BJ (cell line): ENCODE data around the gene TNFRSF1B. TPM values are rescaled to one million over a fixed set of nuclear protein-coding genes. Genes with fewer than 3 reads are reported as not detected.

Experiments used
- CTCF ChIA-PET: fragments of 350-600 bp; formaldehyde crosslinking; extraction: SDS; loops from one replicate; lab custom pipeline; 2021; ENCODE audit warnings: antibody characterized with exemption, inconsistent platforms; lab: Yijun Ruan, JAX
- POLR2A ChIA-PET: fragments of 300-600 bp; sonication (Branson Sonifier 250); formaldehyde crosslinking; extraction: SDS; loops from one replicate; lab custom pipeline; 2021; ENCODE audit warnings: antibody characterized with exemption; lab: Charles Lee
- DNase-seq: peaks from one replicate; pipeline ENCODE4 v3.0.0-alpha.2; 2011; ENCODE audit warnings: low read depth
- H3K27me3 ChIP-seq: 2 replicates; pipeline ENCODE4 v1.6.0; 2011; ENCODE audit warnings: low read length; ENCODE audit not compliant: control insufficient read depth, insufficient read depth
- H3K36me3 ChIP-seq: 2 replicates; pipeline ENCODE4 v1.5.1; 2011; ENCODE audit warnings: low read length; ENCODE audit not compliant: control insufficient read depth, insufficient read depth
- H3K4me3 ChIP-seq: 2 replicates; pipeline ENCODE4 v1.5.1; 2011; ENCODE audit warnings: low read depth, mild to moderate bottlenecking, control low read depth, low read length
- polyA plus RNA-seq: library from polyadenylated mRNA; depleted of rRNA; stranded (reverse); fragments of >200 nt; gene quantifications from 2 replicates; pipeline ENCODE4 v1.2.3, GENCODE V29; 2011
- TF ChIP-seq, protein P1 (sequence below): IDR thresholded peaks from 2 replicates; pipeline ENCODE4 v1.5.1; 2011; ENCODE audit warnings: low read depth, mild to moderate bottlenecking, control low read depth, inconsistent platforms, low read length, moderate library complexity; ENCODE audit not compliant: insufficient read depth

Gene TNFRSF1B
- polyA plus RNA-seq, 1 experiment = 0.60 TPM

- ChIA-PET POLR2A (no interaction called here), CTCF (no interaction called here)
- no peak for DNase-seq
Observed at GRCh38 chr1:12172042-12172851, 5.5 kb downstream of the TNFRSF1B start.

DNA sequence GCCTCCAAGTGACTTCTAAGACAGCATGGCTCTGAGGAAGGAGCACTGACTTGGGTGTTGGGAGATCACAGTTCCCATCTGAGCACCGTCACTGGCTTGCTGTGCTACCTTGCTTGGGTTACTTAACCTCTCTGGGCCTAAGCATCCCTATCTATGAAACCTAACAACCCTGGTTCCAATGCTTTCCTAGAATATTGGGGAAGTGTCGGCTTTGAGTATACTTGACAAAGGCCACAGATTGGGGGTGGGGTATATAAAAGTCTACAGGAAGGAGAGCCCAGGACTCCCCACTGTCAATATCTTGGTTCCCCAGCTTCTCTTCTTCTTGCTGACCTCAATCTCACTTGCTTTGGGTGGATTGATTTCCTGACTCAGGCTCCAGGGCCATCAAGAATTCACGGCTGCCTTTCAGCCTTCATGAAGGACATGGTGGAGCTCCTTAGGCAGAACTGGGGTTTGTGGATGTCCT is 6.3 kb downstream of the TNFRSF1B start:
- CTCF ChIA-PET = no interaction called here
- Histone ChIP-seq H3K27me3 (no peaks in the 10 kb centered on the region; the same call in none of the 2 replicates), H3K36me3 (no peaks in the 10 kb centered on the region), H3K4me3 (no peak overlapping the region)
- no peak for DNase-seq
- TF ChIP-seq, protein P1, sequence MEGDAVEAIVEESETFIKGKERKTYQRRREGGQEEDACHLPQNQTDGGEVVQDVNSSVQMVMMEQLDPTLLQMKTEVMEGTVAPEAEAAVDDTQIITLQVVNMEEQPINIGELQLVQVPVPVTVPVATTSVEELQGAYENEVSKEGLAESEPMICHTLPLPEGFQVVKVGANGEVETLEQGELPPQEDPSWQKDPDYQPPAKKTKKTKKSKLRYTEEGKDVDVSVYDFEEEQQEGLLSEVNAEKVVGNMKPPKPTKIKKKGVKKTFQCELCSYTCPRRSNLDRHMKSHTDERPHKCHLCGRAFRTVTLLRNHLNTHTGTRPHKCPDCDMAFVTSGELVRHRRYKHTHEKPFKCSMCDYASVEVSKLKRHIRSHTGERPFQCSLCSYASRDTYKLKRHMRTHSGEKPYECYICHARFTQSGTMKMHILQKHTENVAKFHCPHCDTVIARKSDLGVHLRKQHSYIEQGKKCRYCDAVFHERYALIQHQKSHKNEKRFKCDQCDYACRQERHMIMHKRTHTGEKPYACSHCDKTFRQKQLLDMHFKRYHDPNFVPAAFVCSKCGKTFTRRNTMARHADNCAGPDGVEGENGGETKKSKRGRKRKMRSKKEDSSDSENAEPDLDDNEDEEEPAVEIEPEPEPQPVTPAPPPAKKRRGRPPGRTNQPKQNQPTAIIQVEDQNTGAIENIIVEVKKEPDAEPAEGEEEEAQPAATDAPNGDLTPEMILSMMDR = no peak
- POLR2A ChIA-PET = no interaction called here

More at GRCh38 chr1:12172042-12172851, 5.5 kb downstream of the TNFRSF1B start:
- no peaks in the 10 kb centered on the region for H3K36me3 ChIP-seq
- TF ChIP-seq, protein P1 = no peak
- H3K4me3 ChIP-seq = no peak overlapping the region
- H3K27me3 ChIP-seq = peaks cover 4% of the 10 kb centered on the region

GRCh38 chr1:12173631-12174121 is 6.9 kb downstream of the TNFRSF1B start:
- Histone ChIP-seq H3K4me3 (no peak overlapping the region), H3K36me3 (no peaks in the 10 kb centered on the region), H3K27me3 (no peaks in the 10 kb centered on the region; the same call in none of the 2 replicates)
- ChIA-PET CTCF (no interaction called here), POLR2A (no interaction called here)
- DNase-seq = no peak
- TF ChIP-seq, protein P1 = no peak

DNA sequence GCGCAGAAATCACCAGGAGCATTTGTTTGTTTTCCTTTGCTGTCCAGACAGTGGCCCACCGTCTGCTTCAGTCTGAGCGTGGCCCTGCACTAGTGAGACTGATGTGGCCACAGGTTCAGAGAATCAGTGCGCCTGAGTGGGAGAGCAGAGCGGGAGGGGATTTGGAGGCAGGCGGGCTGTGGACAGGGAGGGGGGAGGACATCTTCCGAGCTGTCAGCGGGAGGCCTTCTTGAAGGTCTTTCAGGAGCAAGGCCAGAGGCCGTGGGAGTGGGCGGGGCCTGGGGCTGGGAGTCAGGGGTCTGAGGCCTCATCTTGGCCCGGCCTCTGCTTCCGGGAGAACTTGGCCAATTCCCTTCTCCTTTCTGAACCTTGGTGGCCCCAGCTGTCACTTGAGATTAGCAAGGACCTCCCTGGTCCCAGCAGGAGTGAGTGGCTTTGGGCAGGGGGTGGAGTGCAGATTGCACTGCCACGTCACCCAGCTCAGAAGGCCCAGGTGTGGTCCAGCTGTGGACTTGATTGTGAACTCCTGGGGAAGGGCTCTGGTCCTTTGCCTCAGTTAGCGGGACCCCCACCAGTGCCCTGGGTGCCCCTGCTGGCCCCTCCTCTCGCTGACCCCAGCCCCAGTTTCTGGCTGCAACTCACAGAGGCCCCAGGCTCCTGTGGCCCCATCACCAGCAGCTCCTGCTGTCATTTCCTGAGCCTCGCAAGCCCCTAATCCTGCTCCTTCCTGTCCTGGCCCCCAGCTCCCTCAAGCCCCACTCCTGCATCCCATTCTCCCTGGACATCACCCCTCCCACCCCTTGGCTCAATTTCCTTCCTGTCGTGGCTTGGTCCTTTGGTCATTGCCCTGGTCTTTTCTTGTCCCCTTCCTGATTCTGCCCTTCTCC is 8.4 kb downstream of the TNFRSF1B start:
- no peaks in the 10 kb centered on the region for H3K36me3 ChIP-seq
- no peak for DNase-seq
- ChIA-PET POLR2A (no interaction called here), CTCF (interaction anchor here (0.7 to 1.0 kb wide), 2 partner anchors 9 to 34 kb away, joined by 3 read pairs; no protein-coding TSS in a partner anchor)
- TF ChIP-seq, protein P1 = no peak
- no peaks in the 10 kb centered on the region; the same call in none of the 2 replicates for H3K27me3 ChIP-seq
- no peak overlapping the region for H3K4me3 ChIP-seq
